CD1c-positive myeloid dendritic cell (primary cell): ENCODE data around the gene BET1L.

ENCODE experiments used
- DNase-seq: peaks from one replicate; pipeline ENCODE4 v3.0.0-alpha.2; 2016; ENCODE audit errors: extremely low spot score

BET1L gene

DNA sequence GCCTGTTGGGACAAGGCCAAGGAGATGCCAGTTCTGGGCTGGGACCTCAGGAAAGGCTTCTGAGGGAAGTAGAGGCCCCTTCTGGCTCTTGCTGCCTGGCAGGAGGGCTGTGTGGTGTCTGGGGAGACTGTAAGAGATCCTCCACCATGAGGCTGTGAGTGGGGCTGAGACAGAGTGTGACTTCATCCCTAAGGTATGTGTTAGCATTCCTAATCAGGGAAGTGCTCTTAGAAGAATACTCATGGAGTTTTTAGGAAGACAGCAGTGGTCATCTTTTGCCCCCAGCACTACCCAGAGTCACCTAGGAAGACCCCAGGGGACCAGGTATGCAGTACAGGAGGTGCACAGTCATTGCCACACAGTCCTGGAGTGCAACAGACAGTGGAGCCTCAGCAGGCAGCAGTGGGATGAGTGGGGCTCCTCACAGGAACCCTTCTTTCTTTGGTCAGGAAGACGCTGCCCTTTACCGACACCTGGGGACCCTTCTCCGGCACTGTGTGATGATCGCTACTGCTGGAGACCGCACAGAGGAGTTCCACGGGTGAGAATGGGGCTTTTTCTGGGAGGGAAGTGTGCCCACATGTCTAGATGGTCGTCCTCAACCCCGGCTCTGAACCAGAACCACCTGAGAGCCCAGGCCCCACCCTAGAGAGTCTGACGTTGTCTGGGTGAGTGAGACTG is 3.1 kb upstream of the BET1L start:
- DNase-seq: no peak

DNA sequence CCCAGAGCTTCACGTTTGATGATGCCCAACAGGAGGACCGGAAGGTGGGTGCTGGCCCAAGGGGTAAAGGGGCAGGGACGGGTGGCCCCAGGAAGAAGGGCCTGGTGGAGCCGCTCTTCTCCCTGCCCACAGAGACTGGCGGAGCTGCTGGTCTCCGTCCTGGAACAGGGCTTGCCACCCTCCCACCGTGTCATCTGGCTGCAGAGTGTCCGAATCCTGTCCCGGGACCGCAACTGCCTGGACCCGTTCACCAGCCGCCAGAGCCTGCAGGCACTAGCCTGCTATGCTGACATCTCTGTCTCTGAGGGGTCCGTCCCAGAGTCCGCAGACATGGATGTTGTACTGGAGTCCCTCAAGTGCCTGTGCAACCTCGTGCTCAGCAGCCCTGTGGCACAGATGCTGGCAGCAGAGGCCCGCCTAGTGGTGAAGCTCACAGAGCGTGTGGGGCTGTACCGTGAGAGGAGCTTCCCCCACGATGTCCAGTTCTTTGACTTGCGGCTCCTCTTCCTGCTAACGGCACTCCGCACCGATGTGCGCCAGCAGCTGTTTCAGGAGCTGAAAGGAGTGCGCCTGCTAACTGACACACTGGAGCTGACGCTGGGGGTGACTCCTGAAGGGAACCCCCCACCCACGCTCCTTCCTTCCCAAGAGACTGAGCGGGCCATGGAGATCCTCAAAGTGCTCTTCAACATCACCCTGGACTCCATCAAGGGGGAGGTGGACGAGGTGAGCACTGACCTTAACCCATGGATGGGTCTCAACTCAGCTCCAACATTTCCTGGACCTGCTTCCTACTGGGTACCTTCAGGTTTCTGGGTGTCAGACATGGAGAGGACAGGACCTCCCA is 2.3 kb upstream of the BET1L start:
- peak; percentile 35 for DNase-seq

DNA sequence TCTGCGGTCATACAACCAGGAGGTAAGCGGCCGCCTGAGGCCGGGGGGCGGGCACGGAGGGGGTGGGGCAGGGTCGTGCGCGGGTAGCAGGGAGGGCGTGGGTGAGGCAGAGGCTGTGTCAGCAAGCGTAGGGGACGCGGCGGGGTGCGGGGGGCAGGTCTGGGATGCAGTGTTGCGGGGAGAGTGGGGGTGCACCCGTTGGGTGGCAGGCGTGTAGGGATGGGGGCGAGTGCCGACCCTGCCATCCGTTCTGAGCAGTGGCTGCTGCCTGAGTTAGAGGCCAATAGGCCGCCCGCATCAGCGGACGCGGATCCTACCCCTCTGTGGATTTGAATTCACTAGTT is 1.7 kb upstream of the BET1L start:
- DNase-seq: no peak

DNA sequence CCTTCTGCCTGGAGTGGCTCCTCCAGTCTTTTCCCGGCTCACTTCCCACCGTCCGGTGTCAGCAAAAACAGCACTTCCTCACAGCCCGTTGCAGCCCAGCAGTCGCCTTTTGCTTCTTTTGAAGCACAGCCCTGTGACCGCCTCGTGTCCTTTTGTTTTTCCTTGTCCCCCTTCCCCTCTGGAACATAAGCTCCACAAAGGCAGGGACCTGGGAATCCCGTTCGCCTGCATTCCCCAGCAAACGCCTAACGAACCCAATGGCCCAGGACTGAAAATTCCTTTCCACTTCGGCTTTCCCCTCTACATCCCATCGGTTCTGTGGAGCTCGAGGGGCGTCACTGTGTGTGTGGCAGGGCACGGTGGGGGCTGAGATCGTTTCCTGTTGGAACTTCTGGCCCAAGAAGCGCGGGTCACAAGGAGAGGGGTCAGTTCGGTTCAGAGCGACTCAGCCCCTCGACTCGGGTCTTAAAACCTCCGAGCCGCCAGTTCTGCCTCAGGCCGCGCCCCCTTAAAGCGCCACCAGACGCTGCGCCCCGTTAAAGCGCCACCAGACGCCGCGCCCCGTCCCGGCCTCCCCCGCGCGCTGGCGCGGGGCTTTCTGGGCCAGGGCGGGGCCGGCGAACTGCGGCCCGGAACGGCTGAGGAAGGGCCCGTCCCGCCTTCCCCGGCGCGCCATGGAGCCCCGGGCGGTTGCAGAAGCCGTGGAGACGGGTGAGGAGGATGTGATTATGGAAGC is 1.1 kb upstream of the BET1L start:
- DNase-seq: peak; percentile 93

DNA sequence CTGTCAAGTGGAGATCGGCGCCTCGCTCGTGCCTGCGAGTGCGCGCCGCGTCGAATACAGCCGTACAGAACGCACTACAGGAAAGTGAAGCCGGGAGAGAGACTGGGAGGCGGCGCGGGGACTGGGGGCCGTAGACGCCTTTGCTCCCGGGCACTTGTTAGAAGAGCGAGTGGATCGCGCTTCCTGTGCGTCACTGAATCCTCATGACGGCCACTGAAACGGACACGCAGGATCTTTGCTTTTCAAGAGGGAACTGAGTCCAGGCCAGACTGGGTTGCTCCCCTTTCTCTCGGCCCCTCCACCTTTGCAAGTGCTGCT is 623 bp upstream of the BET1L start:
- peak; percentile 78 for DNase-seq

DNA sequence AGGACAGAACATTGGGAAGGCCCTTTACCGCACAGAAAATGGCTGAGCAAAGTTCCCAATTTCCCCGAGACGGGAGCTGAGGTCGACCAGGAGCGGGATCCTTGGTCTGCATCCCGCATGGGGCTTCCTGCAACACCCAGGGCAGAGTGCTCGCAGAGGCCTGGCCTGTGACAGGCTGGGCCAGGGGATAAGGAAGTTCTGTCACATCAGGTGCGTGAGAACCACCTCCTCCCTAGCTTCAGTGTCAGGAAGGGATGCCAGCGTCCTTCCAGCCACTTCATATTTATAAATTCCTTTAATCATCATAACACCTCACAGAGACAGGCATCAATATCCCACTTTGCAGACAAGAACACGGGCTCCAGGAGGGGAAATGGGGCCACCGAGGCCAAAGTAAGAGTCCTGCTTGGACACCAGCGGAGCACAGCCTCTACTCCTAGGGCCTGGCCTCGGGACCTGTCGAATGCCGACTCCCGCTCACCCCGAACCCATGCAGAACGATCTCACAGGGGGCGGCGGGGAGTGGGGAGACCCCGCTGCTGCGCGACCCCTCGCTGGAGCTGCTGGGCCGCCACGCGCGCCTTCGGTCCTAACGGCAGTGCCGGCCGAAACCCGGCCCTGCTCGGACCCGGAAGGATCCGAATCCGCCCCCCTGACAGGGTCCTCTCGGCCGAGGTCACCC is 532 bp downstream of the BET1L start:
- DNase-seq: peak; percentile 58

DNA sequence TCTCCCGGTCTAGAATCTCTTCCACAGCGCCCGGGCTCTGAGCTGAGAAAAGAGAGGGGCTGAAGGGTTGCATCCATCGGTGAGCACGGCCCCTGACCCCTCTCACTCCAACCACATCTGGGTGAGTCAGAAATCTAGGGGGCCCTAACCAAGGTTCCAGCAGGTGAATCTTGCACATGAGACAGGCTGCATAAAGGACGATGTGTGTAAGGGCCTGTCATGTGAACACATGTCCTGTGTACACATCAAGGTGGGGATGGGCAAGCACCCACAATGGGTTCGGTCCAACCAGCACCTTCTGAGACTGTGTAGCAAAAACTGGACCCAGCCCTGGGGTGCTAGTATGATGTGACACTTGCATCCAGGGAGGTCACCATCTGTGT is 1.2 kb downstream of the BET1L start:
- DNase-seq: no peak

DNA sequence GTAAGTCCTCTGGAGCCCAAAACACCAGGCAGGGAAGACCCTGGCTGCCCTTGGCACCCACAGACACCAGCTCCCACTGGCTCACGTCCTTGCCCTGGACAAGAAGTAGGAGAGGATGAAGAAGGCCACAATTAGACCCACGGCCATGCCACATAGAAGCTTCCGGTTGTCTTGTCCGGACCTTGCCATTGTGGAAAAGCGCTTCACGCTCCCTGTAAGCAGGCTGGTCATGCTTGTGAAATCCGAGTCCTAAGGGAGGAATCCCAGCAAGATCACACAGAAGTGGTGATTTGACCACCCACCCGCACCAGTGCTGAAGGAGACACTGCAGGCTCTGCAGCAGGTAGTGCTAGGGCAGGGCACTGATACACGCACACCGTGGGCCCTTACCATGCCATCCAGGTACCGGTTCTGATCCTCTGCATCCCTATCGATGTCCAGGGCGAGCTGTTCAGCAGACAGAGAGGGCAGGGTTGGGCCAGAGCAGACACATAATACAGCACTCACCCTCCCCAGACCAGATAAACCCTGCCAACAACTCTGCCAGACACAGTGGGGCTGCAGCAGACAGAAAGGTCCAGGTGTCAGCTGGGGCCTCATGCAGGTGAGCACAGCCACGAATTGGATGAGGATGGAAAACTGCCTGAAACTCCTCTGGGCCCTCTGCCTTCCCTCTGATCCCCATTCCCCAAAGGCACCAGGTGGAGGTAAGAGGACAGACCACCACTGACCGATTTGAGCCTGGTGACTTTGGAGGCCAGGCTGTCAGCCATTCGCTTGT is 1.8 kb downstream of the BET1L start:
- no peak for DNase-seq

DNA sequence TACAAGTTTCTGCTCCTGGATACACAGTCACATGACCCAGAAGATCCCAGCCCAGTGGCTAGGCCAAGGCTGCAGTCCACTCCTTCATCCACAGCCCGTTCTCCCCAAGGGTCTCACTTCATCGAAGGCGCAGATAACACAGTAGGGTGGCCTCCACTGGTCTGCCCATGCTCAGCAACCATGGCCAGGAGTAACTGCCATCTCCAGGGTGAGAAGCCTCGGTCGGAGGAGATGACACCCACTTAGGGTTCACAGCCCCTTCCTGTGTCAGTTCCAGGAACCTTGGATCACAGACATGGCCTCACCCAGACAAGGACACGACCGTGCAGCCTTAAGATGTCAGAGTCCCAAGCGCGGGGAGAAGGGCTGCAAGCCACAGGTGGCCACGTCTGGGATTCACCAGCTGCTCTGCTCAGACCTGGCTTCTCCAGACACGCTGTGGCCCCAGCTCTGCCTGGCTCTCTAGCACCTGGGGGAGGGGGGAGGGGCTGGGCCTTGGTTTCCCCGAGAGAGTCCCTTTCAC is 2.6 kb downstream of the BET1L start:
- DNase-seq: no peak

DNA sequence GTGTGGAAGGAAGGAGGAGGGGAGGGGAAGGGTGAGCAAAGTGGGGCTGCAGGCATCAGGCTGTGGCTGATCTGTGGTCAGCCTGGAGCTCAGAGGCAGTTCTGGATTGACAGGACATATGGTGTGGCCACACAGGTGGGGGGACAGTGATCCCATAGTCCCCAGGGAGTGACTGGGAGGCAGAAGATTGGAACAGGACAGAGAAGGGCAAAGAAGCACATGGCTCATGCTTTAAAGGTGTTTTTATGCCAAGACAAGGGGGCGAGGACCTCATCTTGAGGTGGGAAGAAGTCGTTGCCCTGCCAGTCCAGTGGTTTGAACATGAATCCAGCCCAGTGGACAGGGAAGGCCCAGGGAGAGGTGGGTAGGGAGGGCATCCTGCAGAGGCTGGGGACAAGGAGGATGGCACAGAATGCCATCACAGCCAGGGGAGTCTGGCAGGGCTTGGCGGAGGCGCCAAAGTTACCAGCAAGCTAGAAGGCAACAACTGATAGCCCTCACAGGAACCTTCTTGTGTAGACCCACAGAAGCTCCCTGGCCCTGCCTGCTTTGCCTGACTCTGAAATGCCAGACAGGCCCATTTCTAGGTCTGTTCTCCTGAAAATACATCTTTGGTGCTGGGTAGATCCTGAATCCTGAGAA is 3.1 kb downstream of the BET1L start:
- DNase-seq: no peak

DNA sequence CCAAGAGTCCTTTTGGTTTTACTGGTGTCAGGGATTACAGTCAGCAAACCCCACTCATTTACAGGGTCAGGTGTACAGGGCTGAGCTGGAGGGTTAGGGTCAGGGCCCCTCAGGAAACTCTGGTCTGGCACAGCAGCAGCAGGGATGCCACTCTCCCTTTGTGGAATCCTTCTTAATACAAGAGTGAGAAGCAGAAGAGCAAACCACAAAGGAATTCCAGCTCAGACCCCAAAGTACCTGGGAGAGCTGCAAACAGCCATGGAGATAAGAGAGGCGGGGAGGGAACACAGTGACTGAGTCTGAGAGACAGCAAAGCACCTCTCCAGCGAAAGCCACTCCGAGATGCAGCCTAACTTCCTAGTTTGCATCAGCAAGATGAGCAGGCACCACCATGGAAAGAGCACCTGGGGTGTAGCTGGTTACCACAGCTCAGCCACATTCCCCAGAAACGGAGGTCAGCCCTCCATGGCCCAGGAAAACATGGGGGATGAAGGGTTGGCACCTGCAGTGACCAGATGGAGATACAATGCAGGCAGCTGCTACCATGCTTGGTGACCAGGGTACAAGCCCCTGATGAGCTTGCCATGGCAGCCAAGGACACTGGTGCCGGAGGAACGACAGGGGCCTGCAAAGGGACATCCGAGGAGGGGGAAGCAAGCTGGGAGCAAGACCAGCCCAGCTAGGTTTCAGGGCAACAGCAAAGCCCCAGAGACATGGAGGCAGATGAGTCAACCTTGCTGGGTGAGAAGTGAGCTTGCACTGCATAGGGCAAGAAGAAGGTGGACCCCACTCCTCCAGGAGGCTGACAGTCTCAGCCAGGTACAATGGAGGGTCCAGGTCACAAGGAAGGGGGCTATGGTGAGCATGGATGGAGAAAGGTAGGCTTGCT is 3.9 kb downstream of the BET1L start:
- DNase-seq: no peak

DNA sequence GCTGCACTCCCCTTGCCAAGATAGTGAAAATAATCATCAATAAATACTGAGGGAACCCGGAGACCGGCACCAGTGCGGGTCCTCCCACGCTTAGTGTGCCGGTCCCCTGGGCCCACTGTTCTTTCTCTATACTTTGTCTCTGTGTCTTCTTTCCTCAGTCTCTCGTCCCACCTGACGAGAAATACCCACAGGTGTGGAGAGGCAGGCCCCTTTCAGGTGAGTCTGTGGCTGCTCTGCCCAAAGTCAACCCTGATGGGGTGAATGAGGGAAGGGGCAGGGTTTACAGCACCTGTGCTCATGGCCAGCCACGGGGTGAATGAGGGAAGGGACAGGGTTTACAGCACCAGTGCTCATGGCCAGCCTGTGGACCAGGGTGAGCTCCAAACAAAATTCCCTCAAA is 4.7 kb downstream of the BET1L start:
- DNase-seq: no peak

DNA sequence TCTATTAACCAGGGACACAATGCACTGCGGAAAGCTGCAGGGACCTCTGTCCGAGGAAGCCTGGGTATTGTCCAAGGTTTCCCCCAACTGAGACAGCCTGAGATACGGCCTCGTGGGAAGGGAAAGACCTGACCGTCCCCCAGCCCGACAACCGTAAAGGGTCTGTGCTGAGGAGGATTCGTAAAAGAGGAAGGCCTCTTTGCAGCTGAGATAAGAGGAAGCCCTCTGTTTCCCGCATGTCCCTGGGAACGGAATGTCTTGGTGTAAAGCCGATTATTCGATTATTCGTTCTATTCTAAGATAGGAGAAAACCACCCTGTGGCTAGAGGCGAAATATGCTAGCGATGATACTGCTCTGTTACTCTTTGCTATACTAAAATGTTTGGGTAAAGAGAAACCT is 5.2 kb downstream of the BET1L start:
- DNase-seq: peak; percentile 45

DNA sequence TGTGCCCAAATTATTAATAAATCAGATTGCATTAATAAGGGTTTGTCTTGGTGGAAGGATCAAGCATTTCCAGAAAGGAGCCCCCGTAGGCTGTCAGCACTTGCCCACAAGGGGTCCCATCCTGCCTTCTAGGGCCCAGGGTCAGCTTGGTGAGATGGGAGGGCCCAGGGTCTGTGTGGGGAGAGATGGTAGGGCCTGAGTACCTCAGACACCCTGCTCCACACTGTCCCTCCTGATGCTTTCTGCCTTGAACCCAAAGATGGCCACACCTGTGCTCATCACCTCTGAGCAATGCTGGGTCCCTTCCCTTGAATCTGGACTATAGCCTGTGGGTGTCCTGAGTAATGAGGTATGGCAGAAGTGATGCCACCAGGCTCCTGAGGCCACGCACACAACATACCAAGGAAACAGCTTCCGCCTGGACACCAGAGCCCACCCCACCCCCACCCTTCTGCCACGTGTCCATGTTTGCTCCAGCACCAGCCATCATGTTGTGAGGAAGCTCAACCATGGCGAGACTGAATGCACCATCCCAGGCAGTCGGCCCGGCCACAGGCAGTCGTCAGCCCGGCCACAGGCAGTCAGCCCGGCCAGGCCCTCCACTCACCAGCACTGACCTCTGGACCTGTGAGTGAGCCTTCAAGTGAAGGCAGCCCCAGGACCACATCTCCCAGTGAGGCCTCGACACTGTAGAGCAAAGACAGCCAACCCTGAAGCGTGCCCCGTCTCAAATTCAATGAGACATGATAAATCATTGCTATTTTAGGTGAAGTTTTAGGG is 6.8 kb downstream of the BET1L start:
- DNase-seq: no peak

DNA sequence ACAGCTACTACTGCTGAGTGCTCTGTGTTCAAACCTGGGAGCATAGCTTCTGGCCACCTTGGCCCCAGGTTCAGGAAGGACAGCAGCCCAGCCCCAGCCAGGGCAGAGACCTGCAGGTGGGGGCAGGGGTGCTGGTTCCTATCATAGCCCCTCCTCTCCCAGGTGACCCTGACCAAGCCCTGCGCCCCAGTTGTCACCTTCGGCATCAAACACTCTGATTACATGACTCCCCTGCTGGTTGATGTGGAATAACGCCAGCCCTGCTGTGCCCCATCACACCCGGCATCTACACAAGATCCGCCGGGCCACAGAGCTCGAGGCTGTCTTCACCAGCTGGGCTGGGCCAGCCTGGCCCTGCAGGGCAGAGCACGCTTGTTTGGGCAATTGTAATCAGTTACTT is 7.4 kb downstream of the BET1L start:
- DNase-seq: no peak

DNA sequence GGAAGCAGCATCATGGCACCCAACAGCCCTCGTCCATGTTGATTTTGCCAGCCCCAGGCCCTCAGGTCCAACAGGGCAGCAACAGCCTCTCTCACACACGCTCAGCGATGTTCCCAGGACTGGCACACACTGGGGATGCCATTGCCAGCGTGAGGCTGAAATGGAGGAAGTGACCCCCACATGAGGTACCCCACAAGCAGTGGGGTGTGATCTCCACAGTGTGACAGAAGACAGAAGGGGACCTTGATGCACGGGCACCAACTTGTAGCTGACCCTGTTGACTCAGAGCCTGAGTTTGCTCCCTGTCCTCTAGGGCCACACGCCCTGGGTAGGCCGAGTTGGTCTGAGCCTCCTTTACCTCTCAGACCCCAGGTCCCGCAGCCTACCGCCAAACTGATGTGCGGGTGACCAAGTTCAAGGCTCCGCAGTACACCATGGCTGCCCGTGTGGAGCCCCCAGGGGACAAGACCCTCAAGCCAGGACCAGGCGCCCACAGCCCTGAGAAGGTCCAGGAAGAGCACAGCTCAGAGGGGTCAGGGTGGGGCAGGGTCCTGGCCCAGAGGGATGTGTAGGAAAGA is 8.1 kb downstream of the BET1L start:
- no peak for DNase-seq

DNA sequence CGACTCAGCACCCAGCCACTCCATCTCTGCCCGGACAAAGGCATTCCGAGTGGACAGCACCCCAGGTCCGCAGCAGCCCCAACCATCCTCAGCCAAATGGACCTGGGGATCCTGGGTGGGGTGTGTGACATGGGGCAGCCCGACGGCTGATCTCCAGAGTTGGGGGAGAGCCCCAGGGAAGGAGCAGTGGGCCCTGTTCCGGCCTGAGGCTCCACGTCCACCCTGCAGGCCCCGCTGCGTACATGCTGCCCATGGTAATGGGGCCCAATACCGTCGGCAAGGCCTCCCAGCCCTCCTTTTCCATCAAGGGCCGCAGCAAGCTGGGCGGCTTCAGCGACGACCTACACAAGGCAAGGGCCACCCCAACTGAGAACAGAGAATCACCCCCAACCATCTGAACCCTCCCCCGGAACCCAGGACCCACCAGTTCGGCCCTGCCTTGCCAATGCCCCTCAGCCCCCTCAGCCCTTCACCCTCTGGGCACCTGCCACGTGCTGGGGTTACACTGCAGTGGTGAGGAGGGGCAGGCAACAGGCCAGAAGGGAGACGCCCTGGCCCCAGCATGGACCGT is 8.9 kb downstream of the BET1L start:
- DNase-seq: no peak

DNA sequence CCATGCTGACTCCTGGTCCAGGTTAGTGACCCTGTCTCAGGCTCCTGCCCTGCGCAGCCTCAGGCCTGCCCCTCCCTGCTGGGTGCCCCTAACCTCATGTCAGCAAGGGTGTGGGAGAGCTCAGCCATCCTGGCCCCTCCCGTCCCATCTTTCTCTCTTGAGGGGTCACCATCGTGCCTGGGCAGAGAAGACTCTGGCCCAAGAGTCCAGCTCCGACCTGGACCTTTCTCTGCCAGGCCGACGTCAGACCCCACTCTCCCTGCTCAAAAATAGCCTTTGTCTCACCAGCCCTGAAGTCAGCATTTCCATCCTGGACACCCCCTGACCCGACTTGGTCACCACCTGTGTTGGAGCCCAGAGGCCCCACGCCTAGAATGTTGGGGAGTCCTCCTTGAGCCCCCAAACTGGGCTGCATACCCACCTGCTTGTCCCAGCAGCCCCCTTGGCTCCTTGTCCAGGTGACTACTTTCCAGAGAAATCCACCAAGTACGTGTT is 9.4 kb downstream of the BET1L start:
- DNase-seq: no peak
